HG03520 (cell line): ENCODE data around the gene DNPEP.

Experiments
- ATAC-seq: cut with Tn5 transposase; IDR thresholded peaks from one replicate; pipeline ENCODE4 v1.9.1; 2021; ENCODE audit warnings: mild to moderate bottlenecking, moderate library complexity; ENCODE audit not compliant: unreplicated experiment

The DNPEP gene

GRCh38 chr2:219368690-219369191 lies 19.0 kb downstream of the DNPEP start:
- ATAC-seq, result no peak

- peak; percentile 71 for ATAC-seq
Observed at GRCh38 chr2:219362524-219363164, 25.1 kb downstream of the DNPEP start.

- peak; percentile 9 for ATAC-seq
Observed at GRCh38 chr2:219362072-219362471, 25.6 kb downstream of the DNPEP start.

- no peak for ATAC-seq
Observed at GRCh38 chr2:219358170-219359075, 29.3 kb downstream of the DNPEP start.

GRCh38 chr2:219356834-219357233 lies 30.9 kb downstream of the DNPEP start:
- no peak for ATAC-seq

- ATAC-seq, result no peak
Observed at GRCh38 chr2:219354582-219354981, 33.1 kb downstream of the DNPEP start.

GRCh38 chr2:219353129-219353528 lies 34.6 kb downstream of the DNPEP start:
- ATAC-seq, result no peak

GRCh38 chr2:219352448-219353023 lies 35.2 kb downstream of the DNPEP start:
- ATAC-seq, result no peak

GRCh38 chr2:219350710-219351221 lies 36.9 kb downstream of the DNPEP start:
- ATAC-seq, result no peak

- no peak for ATAC-seq
Observed at GRCh38 chr2:219350215-219350614, 37.5 kb downstream of the DNPEP start.

GRCh38 chr2:219344751-219345430 lies 42.8 kb downstream of the DNPEP start:
- ATAC-seq, result no peak

GRCh38 chr2:219335373-219335786 lies 52.3 kb downstream of the DNPEP start:
- ATAC-seq, result no peak

- ATAC-seq, result no peak
Observed at GRCh38 chr2:219334076-219334475, 53.6 kb downstream of the DNPEP start.

GRCh38 chr2:219332542-219332941 lies 55.2 kb downstream of the DNPEP start, which contains the start of gene RESP18:
TSS of gene RESP18 (minus strand) at chr2:219332744.
- ATAC-seq, result no peak

GRCh38 chr2:219331560-219332213 lies 56.0 kb downstream of the DNPEP start:
- no peak for ATAC-seq

GRCh38 chr2:219327719-219328118 lies 60.0 kb downstream of the DNPEP start:
- ATAC-seq, result no peak

- no peak for ATAC-seq
Observed at GRCh38 chr2:219325657-219326315, 61.9 kb downstream of the DNPEP start.

GRCh38 chr2:219325136-219325535 lies 62.6 kb downstream of the DNPEP start:
- ATAC-seq, result no peak

- no peak for ATAC-seq
Observed at GRCh38 chr2:219323434-219323833, 64.3 kb downstream of the DNPEP start.
